ENCODE results near the gene DCDC2B. TPM values are rescaled to one million over a fixed set of nuclear protein-coding genes. Genes with fewer than 3 reads are reported as not detected.

Gene DCDC2B
- total and polyA plus RNA-seq, 9 of the 15 experiments (the other 6 are each of a cell fraction or from before 2014, with no cell fraction given), result not detected

DNA sequence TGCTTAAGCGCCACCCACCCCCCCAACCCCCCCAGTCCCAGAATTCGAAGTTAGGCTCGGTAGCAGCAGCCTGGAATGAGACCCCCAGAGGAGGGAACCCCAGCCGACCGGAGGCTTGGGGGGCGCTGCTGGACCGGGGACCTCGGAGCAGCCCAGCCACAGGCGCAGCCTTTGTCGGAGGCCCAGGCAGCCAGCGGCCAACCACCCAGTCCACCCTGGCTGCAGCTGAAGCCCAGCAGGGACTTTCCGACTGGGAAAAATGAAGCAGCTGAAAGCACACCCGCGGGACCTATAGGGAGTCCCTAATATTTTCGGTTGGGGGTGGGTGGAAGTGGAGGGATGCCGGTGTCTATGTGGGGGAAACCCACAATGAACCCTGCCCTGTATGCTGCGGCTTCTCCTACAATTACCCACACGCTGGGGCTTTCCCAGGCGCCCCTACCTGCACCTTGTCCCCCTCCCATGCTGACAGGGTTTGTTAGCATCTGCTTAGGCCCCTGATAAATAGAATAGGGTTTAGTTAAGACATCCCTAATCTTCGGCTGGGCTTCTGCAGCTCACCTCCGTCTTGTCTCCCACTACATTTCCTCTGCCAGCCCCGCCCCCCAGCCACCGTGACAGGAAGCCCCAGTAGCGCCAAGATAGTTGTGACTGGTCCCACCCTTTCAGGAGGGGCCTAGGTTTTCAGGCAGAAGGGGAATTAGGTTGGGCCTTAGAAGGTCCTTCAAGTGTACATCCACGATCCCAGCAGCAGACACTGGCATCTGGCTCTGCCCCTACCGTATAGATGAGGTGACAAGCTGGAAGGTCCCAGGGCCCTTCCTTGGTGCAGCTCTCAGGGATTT is 7.7 kb upstream of the DCDC2B start (continued):
- TF ChIP-seq SRF (CRISPR knock-in tag; IDR thresholded peaks at IDR 0.05) (peak in 1 of 2 experiments; percentile 63; a peak in 1 of 4 replicates), PHB (CRISPR knock-in tag; IDR thresholded peaks at IDR 0.05) (no peak), SREBF1 (IDR thresholded peaks at IDR 0.05; ENCODE audit: borderline replicate concordance, low read depth, low read length) (no peak), PHF8 (IDR thresholded peaks at IDR 0.05; ENCODE audit: borderline replicate concordance, low read length) (peak; percentile 46; the same call in 1 of the 2 replicates), SIN3A (IDR thresholded peaks at IDR 0.05; ENCODE audit: borderline replicate concordance in 2 of 2, control insufficient read depth in 1 of 2, low read depth in 2 of 2, low read length in 2 of 2) (peak; percentile 44 to 58; a peak in 2 of 4 replicates), ZNF146 (CRISPR knock-in tag; IDR thresholded peaks at IDR 0.05; ENCODE audit: unreplicated experiment) (no peak), POLR2A (conservative IDR thresholded peaks at IDR 0.05) (peak; percentile 70), HDGF (IDR thresholded peaks at IDR 0.05) (0 out of 2 replicates have a peak, but pooled peaks have one; percentile 39), STAT5A (IDR thresholded peaks at IDR 0.05; ENCODE audit: borderline replicate concordance, low read length) (0 out of 2 replicates have a peak, but pooled peaks have one; percentile 21), TBP (optimal IDR thresholded peaks at IDR 0.05; ENCODE audit: low read depth, low read length) (peak; percentile 60), SUPT5H (IDR thresholded peaks at IDR 0.05) (peak; percentile 58), NEUROD1 (IDR thresholded peaks at IDR 0.05; ENCODE audit: borderline replicate concordance, low read depth, low read length, partially characterized antibody) (peak; percentile 28), USF2 (CRISPR knock-in tag; IDR thresholded peaks at IDR 0.05) (no peak), MTA1 (IDR thresholded peaks at IDR 0.05; ENCODE audit: borderline replicate concordance) (no peak), ZNF449 (CRISPR knock-in tag; IDR thresholded peaks at IDR 0.05) (peak; percentile 84; the same call in 1 of the 2 replicates), ZNF23 (CRISPR knock-in tag; IDR thresholded peaks at IDR 0.05) (no peak), CREBBP (IDR thresholded peaks at IDR 0.05; ENCODE audit: low read depth, low read length) (no peak), ARID1B (IDR thresholded peaks at IDR 0.05) (peak; percentile 16; the same call in 1 of the 2 replicates), JUND (IDR thresholded peaks at IDR 0.05; ENCODE audit: borderline replicate concordance, low read depth, low read length) (peak; percentile 15; the same call in 1 of the 2 replicates), JUND (tag; IDR thresholded peaks at IDR 0.05; ENCODE audit: borderline replicate concordance, low read depth, low read length) (no peak)
- TF ChIP-seq, protein P1, sequence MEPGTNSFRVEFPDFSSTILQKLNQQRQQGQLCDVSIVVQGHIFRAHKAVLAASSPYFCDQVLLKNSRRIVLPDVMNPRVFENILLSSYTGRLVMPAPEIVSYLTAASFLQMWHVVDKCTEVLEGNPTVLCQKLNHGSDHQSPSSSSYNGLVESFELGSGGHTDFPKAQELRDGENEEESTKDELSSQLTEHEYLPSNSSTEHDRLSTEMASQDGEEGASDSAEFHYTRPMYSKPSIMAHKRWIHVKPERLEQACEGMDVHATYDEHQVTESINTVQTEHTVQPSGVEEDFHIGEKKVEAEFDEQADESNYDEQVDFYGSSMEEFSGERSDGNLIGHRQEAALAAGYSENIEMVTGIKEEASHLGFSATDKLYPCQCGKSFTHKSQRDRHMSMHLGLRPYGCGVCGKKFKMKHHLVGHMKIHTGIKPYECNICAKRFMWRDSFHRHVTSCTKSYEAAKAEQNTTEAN (CRISPR knock-in tag; IDR thresholded peaks at IDR 0.05), result no peak
- TF ChIP-seq, protein P2, sequence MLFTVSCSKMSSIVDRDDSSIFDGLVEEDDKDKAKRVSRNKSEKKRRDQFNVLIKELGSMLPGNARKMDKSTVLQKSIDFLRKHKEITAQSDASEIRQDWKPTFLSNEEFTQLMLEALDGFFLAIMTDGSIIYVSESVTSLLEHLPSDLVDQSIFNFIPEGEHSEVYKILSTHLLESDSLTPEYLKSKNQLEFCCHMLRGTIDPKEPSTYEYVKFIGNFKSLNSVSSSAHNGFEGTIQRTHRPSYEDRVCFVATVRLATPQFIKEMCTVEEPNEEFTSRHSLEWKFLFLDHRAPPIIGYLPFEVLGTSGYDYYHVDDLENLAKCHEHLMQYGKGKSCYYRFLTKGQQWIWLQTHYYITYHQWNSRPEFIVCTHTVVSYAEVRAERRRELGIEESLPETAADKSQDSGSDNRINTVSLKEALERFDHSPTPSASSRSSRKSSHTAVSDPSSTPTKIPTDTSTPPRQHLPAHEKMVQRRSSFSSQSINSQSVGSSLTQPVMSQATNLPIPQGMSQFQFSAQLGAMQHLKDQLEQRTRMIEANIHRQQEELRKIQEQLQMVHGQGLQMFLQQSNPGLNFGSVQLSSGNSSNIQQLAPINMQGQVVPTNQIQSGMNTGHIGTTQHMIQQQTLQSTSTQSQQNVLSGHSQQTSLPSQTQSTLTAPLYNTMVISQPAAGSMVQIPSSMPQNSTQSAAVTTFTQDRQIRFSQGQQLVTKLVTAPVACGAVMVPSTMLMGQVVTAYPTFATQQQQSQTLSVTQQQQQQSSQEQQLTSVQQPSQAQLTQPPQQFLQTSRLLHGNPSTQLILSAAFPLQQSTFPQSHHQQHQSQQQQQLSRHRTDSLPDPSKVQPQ (CRISPR knock-in tag; IDR thresholded peaks at IDR 0.05; ENCODE audit: borderline replicate concordance), result no peak

Measured in K562 (cell line).